GM18520 (cell line): Measurements from ENCODE around the gene TMEM8B.

ENCODE experiments used
- ATAC-seq: cut with Tn5 transposase; IDR thresholded peaks from one replicate; pipeline ENCODE4 v1.9.1; 2021; ENCODE audit not compliant: unreplicated experiment

Gene TMEM8B, protein sequence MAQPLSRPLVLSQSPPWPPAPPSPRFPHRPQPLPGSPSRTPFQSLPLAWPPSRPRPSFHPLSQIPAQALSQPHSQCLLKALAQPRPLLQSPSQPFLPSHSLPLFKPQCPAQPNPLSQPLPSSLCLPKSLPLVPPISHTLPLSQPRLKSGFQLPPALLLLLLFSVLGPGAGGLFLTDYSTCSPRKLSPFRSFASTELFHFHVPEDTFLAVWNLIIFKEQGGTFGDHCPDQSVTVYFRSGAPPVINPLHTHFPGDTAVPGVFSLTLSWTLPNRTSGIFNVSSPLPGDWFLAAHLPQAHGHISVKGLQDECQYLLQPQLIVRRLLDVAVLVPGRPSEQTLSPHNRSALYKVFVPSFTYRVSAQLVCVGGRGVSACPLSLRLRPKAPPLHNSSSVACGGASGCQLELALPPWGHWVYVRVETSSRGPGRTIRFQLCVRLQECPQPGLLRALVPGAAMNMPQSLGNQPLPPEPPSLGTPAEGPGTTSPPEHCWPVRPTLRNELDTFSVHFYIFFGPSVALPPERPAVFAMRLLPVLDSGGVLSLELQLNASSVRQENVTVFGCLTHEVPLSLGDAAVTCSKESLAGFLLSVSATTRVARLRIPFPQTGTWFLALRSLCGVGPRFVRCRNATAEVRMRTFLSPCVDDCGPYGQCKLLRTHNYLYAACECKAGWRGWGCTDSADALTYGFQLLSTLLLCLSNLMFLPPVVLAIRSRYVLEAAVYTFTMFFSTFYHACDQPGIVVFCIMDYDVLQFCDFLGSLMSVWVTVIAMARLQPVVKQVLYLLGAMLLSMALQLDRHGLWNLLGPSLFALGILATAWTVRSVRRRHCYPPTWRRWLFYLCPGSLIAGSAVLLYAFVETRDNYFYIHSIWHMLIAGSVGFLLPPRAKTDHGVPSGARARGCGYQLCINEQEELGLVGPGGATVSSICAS

DNA sequence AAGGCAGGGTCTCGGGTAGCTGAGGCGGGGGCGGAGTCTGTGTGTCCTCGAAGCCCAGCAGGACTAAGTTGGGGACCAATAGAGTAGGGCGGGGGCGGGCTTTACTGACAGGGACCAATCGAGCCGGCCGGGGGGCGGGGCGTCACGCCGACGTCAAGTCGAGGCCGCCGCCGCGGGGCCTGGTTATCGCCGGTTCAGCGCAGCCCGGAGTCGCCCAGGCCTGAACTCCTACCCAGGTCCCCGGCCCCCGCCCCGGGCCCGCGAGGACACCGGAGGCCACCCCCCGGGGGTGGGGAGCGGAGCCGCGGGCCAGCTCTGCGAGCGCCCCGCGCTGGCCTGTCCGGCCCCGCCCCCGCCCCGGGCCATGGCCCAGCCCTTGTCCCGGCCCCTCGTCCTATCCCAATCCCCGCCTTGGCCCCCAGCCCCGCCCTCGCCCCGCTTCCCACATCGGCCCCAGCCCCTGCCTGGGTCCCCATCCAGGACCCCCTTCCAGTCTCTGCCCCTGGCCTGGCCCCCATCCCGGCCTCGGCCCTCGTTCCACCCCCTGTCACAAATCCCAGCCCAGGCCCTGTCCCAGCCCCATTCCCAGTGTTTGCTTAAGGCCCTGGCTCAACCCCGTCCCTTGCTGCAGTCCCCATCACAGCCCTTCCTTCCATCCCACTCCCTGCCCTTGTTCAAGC, at the start of gene TMEM8B:
TMEM8B (plus strand) TSS at position 145 of the 680 bp plus-strand sequence; CDS start at position 365, 220 bp downstream.
- ATAC-seq: peak; percentile 49

DNA sequence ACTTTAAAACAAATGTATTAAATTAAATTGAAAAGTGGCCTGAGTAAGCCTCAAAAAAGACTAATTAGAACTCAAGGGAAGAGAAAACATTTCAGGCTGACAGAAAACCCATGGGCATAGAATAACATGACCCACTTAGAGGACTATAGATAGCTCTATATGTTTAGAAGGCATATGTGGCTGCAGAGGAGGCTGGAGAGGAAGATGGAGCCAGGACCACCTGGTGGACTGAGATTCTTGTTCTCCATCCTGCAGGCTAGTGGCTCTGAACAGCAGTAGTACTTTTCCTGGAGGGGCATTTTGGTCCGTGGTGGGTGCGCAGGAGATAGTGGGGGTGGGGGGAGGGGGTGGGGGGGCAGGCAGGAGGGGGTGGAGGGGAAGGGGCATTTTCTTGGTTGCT, 48.0 kb upstream of the TMEM8B start:
- no peak for ATAC-seq

DNA sequence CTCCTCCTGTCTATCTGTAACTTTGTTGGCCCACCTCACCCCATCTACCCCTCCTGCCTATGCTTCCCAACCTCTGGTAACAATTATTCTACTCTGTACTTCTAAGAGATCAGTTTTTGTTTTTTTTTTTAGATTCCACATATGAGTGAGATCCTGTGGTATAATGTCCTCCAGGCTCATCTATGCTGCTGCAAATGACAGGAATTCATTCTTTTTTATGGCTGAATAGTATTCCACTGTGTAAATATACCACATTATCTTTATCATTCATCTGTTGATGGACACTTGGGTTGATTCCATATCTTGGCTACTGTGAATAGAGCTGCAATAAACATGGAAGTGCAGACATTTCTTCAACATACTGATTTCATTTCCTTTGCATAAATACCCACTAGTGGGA, 45.6 kb upstream of the TMEM8B start:
- no peak for ATAC-seq

DNA sequence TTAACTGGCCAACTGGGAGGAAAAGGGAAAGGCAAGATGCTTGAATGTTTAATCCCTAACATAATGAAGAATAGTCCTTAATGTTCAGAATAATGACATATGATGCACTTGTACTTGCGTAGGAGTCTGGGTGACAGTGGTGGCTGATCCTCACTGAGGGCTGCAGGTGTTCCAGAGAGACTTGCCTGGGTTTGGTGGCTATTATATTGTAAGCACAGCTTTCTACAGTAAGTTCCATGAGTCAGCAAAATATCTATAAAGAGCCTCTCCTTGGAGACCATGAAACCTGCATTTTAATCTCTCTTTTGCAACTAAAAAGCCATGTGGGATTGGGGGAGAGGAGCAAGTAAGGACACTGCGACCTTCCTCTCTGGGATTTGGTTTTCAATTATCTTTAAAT, 39.5 kb upstream of the TMEM8B start:
- no peak for ATAC-seq

DNA sequence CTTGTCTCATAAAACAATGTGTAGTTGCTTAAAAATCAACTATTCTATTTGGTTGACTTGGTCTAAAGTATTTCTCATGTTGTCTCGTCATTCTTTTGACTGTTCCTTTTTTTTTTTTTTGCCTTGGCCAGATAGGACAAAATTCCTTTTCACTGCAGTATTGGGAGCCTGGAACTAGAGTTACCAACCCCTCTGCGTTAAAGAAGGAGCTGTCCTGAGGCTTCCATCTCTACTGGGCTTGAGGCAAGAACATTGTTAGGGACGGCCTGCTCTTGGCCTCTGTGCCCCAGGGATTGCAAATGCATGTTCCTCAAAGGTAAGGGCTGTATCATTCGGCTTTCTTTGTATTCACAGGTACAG, 39.0 kb upstream of the TMEM8B start:
- ATAC-seq: no peak

DNA sequence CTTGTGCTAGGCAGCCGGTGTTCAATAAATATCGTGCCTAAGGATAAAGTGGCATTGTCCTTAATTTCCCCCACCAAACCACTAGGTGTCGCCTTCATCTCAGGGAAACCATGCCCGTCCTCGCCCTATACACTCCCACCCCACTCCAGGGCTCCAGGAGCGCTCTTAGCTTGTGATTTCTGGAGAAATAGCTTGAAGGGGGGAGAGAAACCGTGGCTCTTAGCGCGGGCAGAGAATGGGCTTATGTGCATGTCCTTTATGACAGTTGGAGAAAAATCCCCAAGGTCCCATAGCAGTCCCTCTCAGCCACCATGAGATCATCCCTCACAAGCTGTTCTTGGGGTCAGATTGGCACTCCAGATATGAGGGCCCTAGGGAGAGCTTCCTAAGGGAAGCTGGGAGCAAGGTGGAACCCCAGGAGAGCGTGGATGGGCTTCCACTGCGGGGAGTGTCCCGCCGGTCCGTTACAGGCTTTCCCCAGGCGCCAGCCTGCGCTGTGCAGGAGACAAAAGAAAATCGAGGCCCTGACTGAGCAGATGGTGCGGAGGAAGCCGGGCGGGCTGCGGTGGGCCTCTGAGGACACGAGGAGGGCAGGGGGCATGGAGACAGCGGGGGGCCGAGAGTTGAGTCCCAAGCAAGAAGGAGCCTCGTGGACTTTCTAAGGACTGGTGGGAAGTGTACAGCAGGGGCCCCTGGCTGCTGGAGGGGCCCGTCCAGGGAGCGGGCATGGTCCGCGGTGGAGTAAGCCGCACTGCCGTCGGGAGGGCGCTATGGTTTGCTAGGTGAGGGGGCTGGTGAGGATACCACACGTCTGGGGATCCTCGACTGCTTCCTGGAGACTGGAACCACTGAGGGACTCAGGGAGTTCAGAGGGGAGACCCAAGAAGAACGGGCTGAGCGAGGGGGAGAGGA, 38.4 kb upstream of the TMEM8B start:
- ATAC-seq: no peak

DNA sequence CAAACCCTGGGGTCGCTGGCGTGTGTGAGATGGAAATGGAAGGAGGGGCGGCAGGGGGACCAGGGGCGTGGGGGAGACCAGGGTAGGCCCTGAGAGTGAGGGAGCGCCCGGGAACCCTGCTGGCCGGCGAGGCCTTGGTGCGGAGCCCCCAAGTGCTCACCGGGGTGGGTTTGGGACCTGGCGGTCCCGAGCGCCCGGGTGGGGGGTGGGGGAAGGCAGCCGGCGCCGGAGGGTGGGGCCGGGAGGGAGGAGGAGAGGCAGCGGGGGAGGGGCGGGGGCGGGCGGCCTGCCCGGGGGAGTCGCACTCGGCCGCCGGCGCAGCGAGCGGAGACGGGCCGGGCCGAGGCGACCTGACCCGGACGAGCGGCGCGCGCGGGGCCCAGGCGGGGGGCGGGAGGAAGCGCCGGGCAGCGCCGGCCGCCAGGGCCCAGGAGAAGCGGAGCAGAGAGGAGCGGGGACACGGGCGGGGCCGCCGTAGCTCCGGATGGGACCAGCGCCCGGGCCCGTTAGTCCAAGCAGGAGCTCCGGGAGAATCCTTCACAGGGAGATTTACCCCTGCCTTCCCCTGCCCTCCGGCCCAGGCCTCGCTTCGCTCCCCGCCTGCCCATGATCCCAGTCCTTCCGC, 37.6 kb upstream of the TMEM8B start, which contains the start of gene NPR2:
NPR2 (plus strand) TSS at position 295 of the 625 bp plus-strand sequence. CDS start 818 bp downstream, outside the sequence.
- ATAC-seq: no peak

DNA sequence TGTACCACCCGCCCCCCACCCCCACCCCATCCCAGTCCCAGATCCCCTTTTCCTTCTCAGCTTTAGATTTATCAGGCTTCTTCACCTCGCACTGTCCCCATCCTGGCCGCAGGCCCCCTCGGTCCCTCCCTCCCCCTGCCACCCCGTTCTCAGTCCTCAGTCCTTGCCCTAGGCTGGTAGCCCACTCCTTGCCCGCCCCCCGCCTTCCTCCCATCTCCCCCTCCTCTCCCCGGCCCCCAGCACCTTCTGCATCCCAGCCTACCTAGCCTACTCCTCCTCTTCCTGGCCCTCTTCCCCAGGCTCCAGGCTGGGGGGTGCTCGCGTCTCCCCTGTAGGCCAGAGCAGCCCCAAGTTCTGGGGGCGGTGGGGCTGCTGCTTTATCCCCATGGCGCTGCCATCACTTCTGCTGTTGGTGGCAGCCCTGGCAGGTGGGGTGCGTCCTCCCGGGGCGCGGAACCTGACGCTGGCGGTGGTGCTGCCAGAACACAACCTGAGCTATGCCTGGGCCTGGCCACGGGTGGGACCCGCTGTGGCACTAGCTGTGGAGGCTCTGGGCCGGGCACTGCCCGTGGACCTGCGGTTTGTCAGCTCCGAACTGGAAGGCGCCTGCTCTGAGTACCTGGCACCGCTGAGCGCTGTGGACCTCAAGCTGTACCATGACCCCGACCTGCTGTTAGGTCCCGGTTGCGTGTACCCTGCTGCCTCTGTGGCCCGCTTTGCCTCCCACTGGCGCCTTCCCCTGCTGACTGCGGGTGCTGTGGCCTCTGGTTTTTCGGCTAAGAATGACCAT, 36.8 kb upstream of the TMEM8B start:
- no peak for ATAC-seq

DNA sequence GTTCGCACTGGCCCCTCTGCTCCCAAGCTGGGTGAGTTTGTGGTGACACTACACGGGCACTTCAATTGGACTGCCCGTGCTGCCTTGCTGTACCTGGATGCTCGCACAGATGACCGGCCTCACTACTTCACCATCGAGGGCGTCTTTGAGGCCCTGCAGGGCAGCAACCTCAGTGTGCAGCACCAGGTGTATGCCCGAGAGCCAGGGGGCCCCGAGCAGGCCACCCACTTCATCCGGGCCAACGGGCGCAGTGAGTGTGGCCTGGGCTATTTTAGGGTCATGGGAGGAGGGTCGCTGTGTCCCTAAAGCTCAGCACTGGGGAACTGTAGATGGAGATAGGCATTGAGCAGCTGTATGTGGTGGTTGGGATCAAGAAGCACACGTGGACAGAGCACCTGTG, 36.2 kb upstream of the TMEM8B start:
- no peak for ATAC-seq

DNA sequence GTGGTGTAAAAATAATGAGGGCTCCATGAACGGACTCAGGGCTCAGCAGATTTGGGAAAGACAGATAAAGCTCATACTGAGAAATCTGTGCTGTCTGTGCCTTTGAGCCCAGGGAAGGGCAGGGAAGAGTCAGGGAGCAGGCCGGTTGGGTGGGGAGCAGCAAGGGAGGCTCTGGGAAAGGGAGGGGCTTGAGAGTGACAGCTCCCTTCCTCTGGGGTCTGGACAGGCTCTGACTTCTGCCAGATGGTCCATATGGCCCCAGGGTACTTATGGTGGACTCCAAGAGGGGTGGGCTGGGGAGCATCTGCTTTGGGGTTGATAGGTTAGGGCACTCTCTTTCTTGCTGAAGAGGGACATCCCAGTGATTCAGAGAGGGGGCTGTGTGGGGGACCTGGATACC, 35.6 kb upstream of the TMEM8B start:
- no peak for ATAC-seq

DNA sequence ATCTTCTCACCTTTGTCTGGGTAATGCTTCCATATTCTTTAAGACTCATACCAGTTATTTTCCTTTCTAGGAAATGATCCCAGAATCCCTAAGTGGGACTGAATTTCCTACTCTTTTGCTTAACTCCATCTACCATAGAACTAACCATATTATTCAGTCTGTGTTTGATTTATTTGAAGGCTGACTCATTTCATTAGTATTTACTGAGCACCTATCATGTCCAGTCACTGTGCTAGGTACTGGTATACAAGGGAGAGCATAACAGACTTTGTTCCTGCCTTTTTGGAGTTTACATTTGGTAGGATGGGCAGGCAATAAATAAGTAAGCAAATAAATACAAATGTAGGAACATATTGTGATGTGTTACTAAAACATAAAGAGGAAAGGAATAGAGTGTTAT, 33.3 kb upstream of the TMEM8B start:
- ATAC-seq: no peak

DNA sequence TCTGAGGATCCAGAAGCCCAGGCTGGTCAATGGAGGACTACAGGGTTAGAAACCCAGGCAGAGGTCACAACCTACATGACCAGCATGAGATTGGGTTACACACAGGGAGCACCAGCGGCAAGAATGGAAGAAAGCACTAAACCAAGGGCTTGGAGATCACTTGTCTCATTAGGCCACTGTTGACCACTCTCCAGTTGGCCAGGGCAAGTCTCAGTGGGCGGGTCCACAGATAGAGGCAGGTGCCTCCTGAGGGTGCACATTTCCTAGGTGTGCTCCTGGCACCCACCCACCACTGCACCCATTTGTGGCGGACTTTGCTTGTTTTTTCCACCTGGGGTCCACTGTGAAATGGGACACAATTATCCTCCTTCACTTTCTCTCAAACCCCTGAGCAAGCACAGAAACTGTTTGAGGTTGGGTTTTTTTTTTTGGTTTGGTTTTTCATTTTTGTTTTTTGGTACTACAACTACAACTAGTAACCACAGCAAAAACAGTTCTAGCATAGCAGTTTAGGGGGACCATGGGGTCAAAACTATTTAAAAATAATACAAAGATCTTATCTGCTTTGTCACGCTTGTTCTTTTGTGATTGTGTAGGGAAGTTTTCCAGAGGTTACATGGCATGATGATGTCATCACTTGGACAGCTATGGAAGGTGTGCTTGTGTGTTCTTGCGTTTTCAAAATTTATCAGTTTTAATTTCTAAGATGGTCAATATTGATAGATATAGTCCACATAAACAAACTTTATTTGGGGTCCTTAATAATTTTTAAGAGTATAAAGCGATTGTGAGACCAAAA, 31.5 kb upstream of the TMEM8B start:
- ATAC-seq: no peak

DNA sequence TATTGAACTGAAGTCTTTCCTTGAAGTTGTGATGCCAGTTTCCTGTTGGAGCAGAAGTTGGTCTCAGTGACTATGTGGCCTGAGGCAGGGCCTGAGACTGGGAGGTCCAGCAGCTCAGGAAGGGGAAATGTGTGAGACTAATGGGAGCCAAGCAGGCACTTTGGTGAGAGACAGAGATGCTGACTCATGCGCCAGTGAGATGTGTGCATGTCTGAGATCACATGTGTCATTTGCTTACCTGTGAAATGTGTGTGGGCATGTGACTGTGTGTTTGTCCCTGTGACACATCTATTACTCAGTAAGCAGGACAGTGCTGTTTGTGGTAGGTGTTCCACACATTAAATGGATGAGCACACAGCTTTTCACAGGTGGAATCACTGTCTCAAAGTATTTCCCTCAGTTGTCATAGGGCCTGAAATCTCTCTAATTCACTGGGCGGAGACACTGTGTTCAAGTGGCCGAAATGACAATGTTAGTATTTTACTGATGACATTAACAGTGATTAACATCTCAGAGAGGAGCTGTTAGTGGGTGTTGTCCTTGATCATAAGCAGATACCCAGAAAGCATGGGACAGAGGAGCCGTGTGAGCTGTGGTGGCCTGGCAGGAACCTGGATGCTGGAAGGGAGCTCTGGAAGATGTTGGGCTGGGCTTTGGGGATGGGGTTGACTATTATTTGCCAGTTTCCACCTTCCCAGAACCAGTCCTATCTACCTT, 30.2 kb upstream of the TMEM8B start:
- peak; percentile 52 for ATAC-seq

DNA sequence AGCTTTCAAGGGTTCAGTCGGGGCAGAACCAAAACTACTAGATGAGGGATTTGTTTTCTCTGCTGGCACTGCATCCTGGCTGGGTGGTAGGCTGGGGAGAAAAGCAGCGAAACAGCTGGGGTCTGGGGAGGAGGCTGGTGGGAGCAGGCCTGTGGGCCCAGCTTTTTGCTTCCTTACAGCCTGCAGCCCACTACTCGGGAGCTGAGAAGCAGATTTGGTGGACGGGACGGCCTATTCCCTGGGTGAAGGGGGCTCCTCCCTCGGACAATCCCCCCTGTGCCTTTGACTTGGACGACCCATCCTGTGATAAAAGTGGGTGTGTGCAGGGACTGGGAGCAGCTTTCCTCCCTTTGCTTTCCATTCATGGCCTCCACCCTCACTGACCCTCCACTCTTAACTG, 28.5 kb upstream of the TMEM8B start:
- no peak for ATAC-seq

DNA sequence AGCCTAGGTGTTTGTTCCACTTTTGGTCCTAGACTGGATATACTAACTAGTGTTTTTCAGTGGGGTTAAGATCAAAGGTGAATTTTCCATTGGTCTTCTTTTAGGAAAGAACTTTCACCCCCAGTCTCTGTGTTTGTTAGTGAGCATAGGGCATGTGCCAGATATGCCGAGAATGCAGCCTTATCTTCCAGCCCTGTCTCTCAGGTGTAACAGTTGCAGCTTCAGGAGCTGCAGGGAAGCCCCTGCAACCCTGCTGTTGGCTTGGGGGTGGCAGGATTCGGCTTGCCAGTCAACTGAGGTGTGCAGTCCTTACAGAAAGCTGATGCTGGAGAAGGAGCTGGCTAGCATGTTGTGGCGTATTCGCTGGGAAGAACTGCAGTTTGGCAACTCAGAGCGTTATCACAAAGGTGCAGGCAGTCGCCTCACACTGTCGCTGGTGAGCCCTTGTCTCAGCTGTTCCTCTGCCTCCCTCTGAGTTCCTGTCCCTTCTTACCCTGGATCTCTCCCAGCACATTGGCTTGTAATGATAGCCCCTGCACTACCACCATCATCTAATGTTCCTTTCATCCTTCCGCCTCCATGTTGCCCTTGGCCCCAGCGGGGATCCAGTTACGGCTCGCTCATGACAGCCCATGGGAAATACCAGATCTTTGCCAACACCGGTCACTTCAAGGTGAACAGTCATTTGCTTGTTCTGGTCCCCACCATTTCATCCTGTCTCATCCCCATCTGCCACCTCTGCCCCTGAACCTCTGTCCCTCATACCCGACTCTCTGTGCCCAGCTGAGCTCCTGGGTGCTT, 27.5 kb upstream of the TMEM8B start:
- ATAC-seq: no peak

DNA sequence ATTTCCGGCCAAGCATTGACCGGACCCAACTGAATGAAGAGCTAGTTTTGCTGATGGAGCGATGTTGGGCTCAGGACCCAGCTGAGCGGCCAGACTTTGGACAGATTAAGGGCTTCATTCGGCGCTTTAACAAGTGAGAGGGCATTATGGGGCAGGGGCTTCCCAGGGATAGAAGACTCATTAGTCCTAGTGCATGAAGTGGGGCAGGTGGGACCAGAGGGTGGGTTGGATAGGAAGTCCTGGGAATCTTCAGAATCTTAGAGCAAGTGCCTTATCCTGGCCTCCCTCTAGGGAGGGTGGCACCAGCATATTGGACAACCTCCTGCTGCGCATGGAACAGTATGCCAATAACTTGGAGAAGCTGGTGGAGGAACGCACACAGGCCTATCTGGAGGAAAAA, 22.9 kb upstream of the TMEM8B start:
- no peak for ATAC-seq

DNA sequence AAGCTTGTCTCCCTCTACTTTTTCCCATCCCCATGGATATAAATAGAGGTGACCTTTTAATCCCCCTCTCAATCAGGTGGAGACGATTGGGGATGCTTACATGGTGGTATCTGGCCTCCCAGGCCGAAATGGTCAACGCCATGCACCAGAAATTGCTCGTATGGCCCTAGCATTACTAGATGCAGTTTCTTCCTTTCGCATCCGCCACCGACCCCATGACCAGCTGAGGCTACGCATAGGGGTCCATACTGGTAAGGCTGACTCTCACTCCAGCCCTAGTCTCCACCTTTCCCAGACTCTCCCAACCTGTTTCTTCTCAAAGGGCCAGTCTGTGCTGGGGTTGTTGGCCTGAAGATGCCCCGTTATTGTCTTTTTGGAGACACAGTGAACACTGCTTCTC, 20.6 kb upstream of the TMEM8B start:
- no peak for ATAC-seq
